ENCODE data around the gene ZC3H12A.

DNA sequence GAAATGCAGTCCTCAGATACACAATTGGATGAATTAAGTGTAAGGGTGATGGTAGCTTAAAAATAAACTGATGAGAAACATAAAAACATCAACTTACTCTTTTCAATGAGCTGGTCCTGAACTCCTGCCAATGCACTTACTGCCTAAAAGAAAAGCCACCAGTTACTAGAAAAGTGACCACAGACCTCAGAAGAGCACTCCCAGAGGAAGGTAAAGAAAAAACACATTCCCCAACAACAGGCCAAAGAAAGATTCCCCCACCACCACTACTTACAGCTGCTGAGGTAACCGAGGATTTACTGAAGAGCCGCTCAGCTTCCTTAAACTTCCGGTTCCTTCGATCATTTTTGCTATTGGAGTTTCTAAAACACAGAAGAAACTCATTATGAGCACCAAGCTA lies 34.8 kb downstream of the ZC3H12A start:
- TF ChIP-seq, protein P1, sequence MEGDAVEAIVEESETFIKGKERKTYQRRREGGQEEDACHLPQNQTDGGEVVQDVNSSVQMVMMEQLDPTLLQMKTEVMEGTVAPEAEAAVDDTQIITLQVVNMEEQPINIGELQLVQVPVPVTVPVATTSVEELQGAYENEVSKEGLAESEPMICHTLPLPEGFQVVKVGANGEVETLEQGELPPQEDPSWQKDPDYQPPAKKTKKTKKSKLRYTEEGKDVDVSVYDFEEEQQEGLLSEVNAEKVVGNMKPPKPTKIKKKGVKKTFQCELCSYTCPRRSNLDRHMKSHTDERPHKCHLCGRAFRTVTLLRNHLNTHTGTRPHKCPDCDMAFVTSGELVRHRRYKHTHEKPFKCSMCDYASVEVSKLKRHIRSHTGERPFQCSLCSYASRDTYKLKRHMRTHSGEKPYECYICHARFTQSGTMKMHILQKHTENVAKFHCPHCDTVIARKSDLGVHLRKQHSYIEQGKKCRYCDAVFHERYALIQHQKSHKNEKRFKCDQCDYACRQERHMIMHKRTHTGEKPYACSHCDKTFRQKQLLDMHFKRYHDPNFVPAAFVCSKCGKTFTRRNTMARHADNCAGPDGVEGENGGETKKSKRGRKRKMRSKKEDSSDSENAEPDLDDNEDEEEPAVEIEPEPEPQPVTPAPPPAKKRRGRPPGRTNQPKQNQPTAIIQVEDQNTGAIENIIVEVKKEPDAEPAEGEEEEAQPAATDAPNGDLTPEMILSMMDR (IDR thresholded peaks at IDR 0.05; ENCODE audit: low read depth, low read length, missing input control) = no peak
- TF ChIP-seq GABPA (IDR thresholded peaks at IDR 0.05 in 1 of 2, conservative IDR thresholded peaks at IDR 0.05 in 1 of 2) = no peak
- TF ChIP-seq, protein P2, sequence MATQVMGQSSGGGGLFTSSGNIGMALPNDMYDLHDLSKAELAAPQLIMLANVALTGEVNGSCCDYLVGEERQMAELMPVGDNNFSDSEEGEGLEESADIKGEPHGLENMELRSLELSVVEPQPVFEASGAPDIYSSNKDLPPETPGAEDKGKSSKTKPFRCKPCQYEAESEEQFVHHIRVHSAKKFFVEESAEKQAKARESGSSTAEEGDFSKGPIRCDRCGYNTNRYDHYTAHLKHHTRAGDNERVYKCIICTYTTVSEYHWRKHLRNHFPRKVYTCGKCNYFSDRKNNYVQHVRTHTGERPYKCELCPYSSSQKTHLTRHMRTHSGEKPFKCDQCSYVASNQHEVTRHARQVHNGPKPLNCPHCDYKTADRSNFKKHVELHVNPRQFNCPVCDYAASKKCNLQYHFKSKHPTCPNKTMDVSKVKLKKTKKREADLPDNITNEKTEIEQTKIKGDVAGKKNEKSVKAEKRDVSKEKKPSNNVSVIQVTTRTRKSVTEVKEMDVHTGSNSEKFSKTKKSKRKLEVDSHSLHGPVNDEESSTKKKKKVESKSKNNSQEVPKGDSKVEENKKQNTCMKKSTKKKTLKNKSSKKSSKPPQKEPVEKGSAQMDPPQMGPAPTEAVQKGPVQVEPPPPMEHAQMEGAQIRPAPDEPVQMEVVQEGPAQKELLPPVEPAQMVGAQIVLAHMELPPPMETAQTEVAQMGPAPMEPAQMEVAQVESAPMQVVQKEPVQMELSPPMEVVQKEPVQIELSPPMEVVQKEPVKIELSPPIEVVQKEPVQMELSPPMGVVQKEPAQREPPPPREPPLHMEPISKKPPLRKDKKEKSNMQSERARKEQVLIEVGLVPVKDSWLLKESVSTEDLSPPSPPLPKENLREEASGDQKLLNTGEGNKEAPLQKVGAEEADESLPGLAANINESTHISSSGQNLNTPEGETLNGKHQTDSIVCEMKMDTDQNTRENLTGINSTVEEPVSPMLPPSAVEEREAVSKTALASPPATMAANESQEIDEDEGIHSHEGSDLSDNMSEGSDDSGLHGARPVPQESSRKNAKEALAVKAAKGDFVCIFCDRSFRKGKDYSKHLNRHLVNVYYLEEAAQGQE (IDR thresholded peaks at IDR 0.05) = no peak
- no peak for TF ChIP-seq MAX (IDR thresholded peaks at IDR 0.05)
- no peak for TF ChIP-seq SP1 (IDR thresholded peaks at IDR 0.05)
- TF ChIP-seq YY1 (IDR thresholded peaks at IDR 0.05) = no peak
- no peak for TF ChIP-seq EGR1 (IDR thresholded peaks at IDR 0.05; ENCODE audit: low read depth in 2 of 2)
- no peak for TF ChIP-seq HNF4A (conservative IDR thresholded peaks at IDR 0.05)
- TF ChIP-seq RAD21 (IDR thresholded peaks at IDR 0.05) = no peak
